Tibial artery (tissue), 4 donors: Measurements from ENCODE around the gene PDE3B.
"Not testable (repeated sequence)": the region's sequence is repeated elsewhere in the genome, so short reads cannot be mapped to it uniquely, and the experiment has no call there.

Experiments used
- DNase-seq, 2 donors: peaks; one replicate each; pipeline ENCODE4 v3.0.0-alpha.2; 2019
- H3K27ac ChIP-seq, 2 donors: fragments of 200-600 bp; sonication (generic) in 1 of 2; 1 replicate in 1 of 2; 2 replicates in 1 of 2; pipeline ENCODE4 v1.5.1; 2018 to 2019; ENCODE audit warnings: mild to moderate bottlenecking in 1 of 2
- H3K27me3 ChIP-seq, 2 donors: fragments of 200-600 bp; sonication (generic) in 1 of 2; one replicate each; pipeline versions ENCODE4 v1.5.1 to v1.6.0; 2016 to 2019
- H3K36me3 ChIP-seq, 3 donors: fragments of 200-600 bp; sonication (generic) in 2 of 3; one replicate each; pipeline ENCODE4 v1.5.1; 2016 to 2019; ENCODE audit warnings: mild to moderate bottlenecking in 2 of 3
- H3K4me1 ChIP-seq, 4 donors: fragments of 200-600 bp; sonication (generic) in 2 of 4; 1 replicate in 3 of 4; 2 replicates in 1 of 4; pipeline ENCODE4 v1.5.1; 2016 to 2019
- H3K4me3 ChIP-seq, 2 donors: fragments of 200-600 bp; sonication (generic) in 1 of 2; 1 replicate in 1 of 2; 2 replicates in 1 of 2; pipeline ENCODE4 v1.5.1; 2018 to 2019; ENCODE audit warnings: mild to moderate bottlenecking in 2 of 2
- H3K9me3 ChIP-seq, 3 donors: fragments of 200-600 bp; sonication (generic) in 1 of 3; one replicate each; pipeline ENCODE4 v1.5.1; 2016 to 2019
- intact Hi-C: fragments of 100-400 bp; cut with DNase I; formaldehyde crosslinking; loops from one replicate; pipeline ENCODE4 v1.15.0; 2023; ENCODE audit warnings: low total_unique reads
- TF ChIP-seq, protein P1 (sequence below), 2 experiments: fragments of 200-600 bp in 1 of 2; fragments of 450-650 bp in 1 of 2; IDR thresholded peaks; one replicate each; pipeline ENCODE4 v1.5.1; 2017 to 2019; ENCODE audit warnings: antibody characterized with exemption in 2 of 2, mild to moderate bottlenecking in 1 of 2, moderate library complexity in 1 of 2

The PDE3B gene

DNA sequence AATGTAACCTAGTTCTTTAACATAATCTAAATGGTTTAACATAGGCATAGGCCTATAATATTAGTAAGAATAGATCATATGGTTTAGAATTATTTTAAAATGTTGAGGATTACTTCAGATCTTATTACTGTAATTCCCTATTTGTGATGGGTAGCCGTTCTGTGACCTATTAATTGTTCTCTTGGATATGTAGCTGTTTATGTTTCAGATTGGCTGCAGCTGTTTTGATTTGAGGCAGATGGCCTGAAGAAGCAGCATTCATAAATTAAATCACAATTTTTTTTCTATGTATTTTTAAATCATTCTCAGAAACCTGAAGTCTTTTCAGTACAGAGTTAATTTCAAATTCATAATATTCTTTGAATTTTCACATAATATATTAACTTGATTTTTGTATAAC, 104.5 kb downstream of the PDE3B start:
- DNase-seq, result no peak
- no peaks in the 10 kb centered on the region for H3K36me3 ChIP-seq
- no peaks in the 10 kb centered on the region for H3K27me3 ChIP-seq
- no peak overlapping the region for H3K4me3 ChIP-seq
- TF ChIP-seq, protein P1, sequence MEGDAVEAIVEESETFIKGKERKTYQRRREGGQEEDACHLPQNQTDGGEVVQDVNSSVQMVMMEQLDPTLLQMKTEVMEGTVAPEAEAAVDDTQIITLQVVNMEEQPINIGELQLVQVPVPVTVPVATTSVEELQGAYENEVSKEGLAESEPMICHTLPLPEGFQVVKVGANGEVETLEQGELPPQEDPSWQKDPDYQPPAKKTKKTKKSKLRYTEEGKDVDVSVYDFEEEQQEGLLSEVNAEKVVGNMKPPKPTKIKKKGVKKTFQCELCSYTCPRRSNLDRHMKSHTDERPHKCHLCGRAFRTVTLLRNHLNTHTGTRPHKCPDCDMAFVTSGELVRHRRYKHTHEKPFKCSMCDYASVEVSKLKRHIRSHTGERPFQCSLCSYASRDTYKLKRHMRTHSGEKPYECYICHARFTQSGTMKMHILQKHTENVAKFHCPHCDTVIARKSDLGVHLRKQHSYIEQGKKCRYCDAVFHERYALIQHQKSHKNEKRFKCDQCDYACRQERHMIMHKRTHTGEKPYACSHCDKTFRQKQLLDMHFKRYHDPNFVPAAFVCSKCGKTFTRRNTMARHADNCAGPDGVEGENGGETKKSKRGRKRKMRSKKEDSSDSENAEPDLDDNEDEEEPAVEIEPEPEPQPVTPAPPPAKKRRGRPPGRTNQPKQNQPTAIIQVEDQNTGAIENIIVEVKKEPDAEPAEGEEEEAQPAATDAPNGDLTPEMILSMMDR (IDR thresholded peaks at IDR 0.05), result no peak
- peaks cover 0 to 4% (median 0%) of the 10 kb centered on the region in 3 donors for H3K9me3 ChIP-seq
- no peak overlapping the region for H3K27ac ChIP-seq
- no peaks in the 10 kb centered on the region for H3K4me1 ChIP-seq
- intact Hi-C loops, result no loop called here

DNA sequence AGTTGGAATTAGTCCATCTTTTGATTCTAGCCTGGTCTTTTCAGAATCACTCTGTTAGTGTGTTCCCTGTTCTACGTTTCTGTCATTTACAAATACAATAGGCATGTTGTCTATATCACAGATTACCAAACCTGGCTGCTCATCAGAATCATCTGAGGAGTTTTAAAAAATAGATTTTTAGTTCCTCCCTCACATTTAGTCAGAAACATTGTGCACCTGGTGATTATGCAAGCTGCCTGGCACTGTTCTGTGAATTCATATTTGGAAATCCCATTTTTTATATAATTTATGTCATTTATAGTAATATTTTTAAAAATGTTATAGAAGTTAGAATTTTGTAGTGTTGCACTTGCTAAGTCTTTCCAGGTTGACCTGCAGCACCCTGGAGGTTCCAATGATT, 107.3 kb downstream of the PDE3B start:
- H3K4me1 ChIP-seq, result no peaks in the 10 kb centered on the region
- TF ChIP-seq, protein P1 (IDR thresholded peaks at IDR 0.05), result no peak
- H3K9me3 ChIP-seq, result no peaks in the 10 kb centered on the region
- no peak overlapping the region for H3K27ac ChIP-seq
- no peak overlapping the region for H3K4me3 ChIP-seq
- no peaks in the 10 kb centered on the region for H3K36me3 ChIP-seq
- intact Hi-C loops, result no loop called here
- H3K27me3 ChIP-seq, result no peaks in the 10 kb centered on the region
- no peak for DNase-seq

DNA sequence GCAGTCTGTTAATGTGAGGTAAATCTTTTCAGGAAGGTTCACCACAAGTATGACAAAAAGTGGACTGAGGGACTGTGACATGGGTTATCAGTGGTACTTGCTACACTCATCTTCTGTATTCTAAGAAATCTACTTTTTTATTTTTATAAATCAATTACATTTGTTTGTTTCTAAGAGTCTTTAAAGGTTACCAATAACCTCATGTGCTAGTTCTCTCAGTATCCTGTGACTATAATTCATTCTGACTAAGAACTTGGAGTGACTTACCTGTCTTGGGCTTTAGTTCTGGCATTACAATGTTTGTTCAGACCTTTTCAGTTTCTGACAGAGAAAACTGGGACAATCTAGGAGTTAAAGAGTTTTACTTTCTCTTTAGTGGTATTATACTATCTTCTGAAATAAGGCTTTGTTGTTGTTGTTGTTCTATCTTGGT, 108.4 kb downstream of the PDE3B start:
- Histone ChIP-seq H3K9me3 (no peaks in the 10 kb centered on the region), H3K36me3 (no peaks in the 10 kb centered on the region), H3K4me1 (no peaks in the 10 kb centered on the region), H3K27ac (no peak overlapping the region), H3K4me3 (no peak overlapping the region), H3K27me3 (no peaks in the 10 kb centered on the region)
- intact Hi-C loops, result no loop called here
- TF ChIP-seq, protein P1 (IDR thresholded peaks at IDR 0.05), result no peak
- no peak for DNase-seq

DNA sequence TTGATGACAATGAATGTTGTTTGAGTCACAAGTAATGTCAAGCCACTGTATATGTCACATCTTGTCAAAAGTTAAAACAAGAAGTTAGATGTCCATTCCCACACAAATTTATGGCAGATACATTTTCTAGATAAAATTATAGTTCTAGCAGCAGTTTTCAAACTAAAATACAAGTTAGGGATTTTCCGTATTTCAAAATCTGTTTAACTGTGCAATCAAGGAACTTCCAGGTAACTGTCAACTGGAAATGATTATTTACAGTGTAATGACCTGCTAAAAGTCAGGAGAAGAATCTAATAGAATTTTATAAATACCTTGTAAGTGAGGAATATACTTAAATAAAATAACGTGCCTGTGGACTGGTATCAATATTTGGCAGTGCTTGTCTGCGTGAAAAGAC, 111.5 kb downstream of the PDE3B start:
- H3K36me3 ChIP-seq, result no peaks in the 10 kb centered on the region
- no peak for DNase-seq
- H3K4me3 ChIP-seq, result no peak overlapping the region
- no peaks in the 10 kb centered on the region for H3K9me3 ChIP-seq
- H3K27me3 ChIP-seq, result no peaks in the 10 kb centered on the region
- intact Hi-C loops, result no loop called here
- TF ChIP-seq, protein P1 (IDR thresholded peaks at IDR 0.05), result no peak
- no peaks in the 10 kb centered on the region for H3K4me1 ChIP-seq
- H3K27ac ChIP-seq, result no peak overlapping the region

DNA sequence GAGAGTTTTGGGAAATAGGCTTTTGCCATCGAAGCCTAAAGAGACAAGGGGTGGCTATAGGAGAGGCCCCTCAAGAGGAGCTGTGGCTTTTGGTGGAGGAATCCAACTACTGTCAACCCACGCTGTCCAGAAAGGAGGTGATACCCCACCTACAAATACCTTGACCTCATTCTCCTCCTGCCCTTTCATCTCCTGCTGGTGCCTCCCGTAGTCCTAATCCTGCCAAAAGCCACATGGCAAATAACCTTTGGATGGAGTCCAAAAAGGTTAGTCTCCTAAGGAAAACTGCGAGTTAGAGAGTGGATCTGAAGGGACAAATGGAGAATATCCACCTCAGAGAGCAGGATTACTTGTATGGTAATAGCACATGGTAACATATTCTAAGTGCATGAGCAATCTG, 112.7 kb downstream of the PDE3B start:
- Histone ChIP-seq H3K27me3 (no peaks in the 10 kb centered on the region), H3K9me3 (no peaks in the 10 kb centered on the region), H3K36me3 (no peaks in the 10 kb centered on the region), H3K27ac (no peak overlapping the region), H3K4me3 (no peak overlapping the region), H3K4me1 (no peaks in the 10 kb centered on the region)
- no peak for DNase-seq
- TF ChIP-seq, protein P1 (IDR thresholded peaks at IDR 0.05), result no peak
- intact Hi-C loops, result no loop called here

DNA sequence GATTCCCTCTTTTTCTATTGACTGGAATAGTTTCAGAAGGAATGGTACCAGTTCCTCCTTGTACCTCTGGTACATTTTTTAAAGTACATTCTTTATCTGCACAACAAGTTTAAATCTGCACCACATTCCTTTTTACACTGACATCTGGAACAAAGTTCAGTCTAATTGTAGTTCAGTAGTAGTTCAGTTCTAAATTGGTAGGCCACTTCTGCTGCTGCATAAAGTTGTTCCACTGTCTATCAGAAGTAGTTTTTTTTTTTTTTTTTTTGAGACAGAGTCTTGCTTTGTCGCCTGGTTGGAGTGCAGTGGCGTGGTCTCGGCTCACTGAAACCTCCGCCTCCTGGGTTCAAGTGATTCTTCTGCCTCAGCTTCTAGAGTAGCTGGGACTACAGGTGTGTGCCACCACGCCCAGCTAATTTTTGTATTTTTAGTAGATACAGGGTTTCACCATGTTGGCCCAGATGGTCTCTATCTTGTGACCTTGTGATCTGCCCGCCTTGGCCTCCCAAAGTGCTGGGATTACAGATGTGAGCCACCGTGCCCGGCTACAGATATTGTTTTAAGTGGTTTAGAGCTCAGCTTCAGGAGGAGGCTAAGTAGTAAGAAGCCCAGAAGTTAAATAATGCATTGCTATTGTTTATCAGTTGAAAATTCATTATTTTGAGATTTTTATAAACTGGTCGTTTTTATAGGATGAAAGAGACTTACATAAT, 115.9 kb downstream of the PDE3B start:
- intact Hi-C loops, DNase-seq, H3K36me3 ChIP-seq, H3K27me3 ChIP-seq, H3K9me3 ChIP-seq, H3K4me1 ChIP-seq, H3K27ac ChIP-seq, H3K4me3 ChIP-seq: not testable (repeated sequence)
